Activated T-helper 2 cell treated with anti-CD3 and anti-CD28 coated beads, Interferon-gamma antibody, Interleukin-2, Interleukin-4, amounts not matched to agents 10 μg/mL and 5 μg/mL and 100 μg/mL, durations not matched to agents 14 hours and 24 hours and 36 hours (primary cell): ENCODE results near the gene BAIAP3. TPM values are rescaled to one million over a fixed set of nuclear protein-coding genes. Genes with fewer than 3 reads are reported as not detected.

ENCODE experiments used
- DNase-seq: peaks from one replicate; pipeline ENCODE4 v3.0.0; 2021; ENCODE audit warnings: low spot score
- H3K27ac Mint-ChIP-seq: one replicate; pipeline ENCODE4 v1.8.0; 2021; ENCODE audit warnings: mixed read lengths
- H3K27me3 Mint-ChIP-seq: one replicate; pipeline ENCODE4 v1.8.0; 2021; ENCODE audit warnings: low read depth, mixed read lengths
- H3K36me3 Mint-ChIP-seq: one replicate; pipeline ENCODE4 v1.8.0; 2021; ENCODE audit warnings: low read depth, mixed read lengths
- H3K4me1 Mint-ChIP-seq: one replicate; pipeline ENCODE4 v1.8.0; 2021; ENCODE audit warnings: low read depth, mixed read lengths
- H3K4me3 Mint-ChIP-seq: one replicate; pipeline ENCODE4 v1.8.0; 2021; ENCODE audit warnings: low read depth, mild to moderate bottlenecking, moderate library complexity, mixed read lengths
- H3K9me3 Mint-ChIP-seq: one replicate; pipeline ENCODE4 v1.8.0; 2021; ENCODE audit warnings: mixed read lengths
- intact Hi-C: fragments of 100-400 bp; cut with micrococcal nuclease; formaldehyde crosslinking; loops from one replicate; pipeline ENCODE4 v1.15.1; 2023
- total RNA-seq: library from RNA; stranded (reverse); gene quantifications from 2 replicates; pipeline ENCODE4 v1.2.3, GENCODE V29; 2022

BAIAP3 gene
- total RNA-seq, 1 donor from 2014 or later, result 0.32 TPM

GRCh38 chr16:1351215-1351581, 17.8 kb downstream of the BAIAP3 start:
- H3K27ac Mint-ChIP-seq, result peak overlapping the region; percentile 28
- H3K36me3 Mint-ChIP-seq, result peaks cover 5% of the 10 kb centered on the region
- no peaks in the 10 kb centered on the region for H3K27me3 Mint-ChIP-seq
- intact Hi-C loops, result loop anchor here (1.0 to 5.0 kb wide), 2 partner anchors 8 to 261 kb away; partner anchors contain the start of genes CRAMP1 and IFT140
- peak overlapping the region; percentile 82 for H3K4me3 Mint-ChIP-seq
- H3K4me1 Mint-ChIP-seq, result peaks cover 14% of the 10 kb centered on the region
- no peak for DNase-seq
- H3K9me3 Mint-ChIP-seq, result no peaks in the 10 kb centered on the region

DNA sequence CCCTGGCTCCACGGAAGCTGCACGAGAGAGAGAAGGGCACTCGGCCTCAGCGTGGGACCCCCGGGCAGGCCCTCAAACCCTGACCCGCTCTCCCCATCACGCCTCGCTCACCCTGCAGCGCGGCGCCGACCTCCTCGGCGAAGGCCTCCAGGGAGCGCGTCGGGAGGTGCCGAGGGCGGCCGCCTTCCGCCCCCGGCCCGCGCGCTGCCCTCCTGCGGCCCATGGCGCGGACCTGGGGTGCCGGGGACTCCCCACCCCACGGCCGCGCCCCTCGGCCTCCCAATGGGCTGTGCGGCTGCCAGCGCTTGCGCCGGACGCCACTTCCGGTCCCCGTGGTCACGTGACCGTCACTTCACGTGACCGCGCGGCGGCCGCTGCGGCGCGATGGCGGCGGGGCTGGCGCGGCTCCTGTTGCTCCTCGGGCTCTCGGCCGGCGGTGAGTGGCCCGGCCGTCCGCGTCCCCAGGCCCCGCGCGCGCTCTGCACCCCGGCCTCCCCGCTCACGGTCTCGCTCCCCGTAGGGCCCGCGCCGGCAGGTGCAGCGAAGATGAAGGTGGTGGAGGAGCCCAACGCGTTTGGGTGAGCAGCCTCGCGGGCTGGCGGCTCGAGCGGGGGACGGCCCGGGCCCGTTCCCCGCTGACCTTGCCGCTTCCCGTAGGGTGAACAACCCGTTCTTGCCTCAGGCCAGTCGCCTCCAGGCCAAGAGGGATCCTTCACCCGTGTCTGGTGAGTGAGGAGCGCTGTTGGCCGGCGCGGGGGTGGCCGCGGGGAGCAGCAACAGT, 18.3 kb downstream of the BAIAP3 start, which contains the start of the genes GNPTG and TSR3:
Gene GNPTG (plus strand): TSS at position 350 of the 781 bp plus-strand sequence. CDS start 35 bp downstream, at position 385.
Gene TSR3 (minus strand): TSS at position 297 of the 781 bp plus-strand sequence. CDS start 74 bp downstream, at position 223.
- Mint-ChIP-seq H3K4me3 (peak within 1 kb of the TSS; percentile 86), H3K27ac (peak within 1 kb of the TSS; percentile 72), H3K9me3 (no peaks in the 10 kb centered on the region), H3K36me3 (peaks cover 5% of the 10 kb centered on the region), H3K4me1 (peaks cover 14% of the 10 kb centered on the region), H3K27me3 (no peaks in the 10 kb centered on the region)
- intact Hi-C loops, result loop anchor here (1.0 to 5.0 kb wide), 3 partner anchors 8 to 261 kb away; partner anchors contain the start of genes CRAMP1, IFT140 and UQCC4
- peak; percentile 86 for DNase-seq

DNA sequence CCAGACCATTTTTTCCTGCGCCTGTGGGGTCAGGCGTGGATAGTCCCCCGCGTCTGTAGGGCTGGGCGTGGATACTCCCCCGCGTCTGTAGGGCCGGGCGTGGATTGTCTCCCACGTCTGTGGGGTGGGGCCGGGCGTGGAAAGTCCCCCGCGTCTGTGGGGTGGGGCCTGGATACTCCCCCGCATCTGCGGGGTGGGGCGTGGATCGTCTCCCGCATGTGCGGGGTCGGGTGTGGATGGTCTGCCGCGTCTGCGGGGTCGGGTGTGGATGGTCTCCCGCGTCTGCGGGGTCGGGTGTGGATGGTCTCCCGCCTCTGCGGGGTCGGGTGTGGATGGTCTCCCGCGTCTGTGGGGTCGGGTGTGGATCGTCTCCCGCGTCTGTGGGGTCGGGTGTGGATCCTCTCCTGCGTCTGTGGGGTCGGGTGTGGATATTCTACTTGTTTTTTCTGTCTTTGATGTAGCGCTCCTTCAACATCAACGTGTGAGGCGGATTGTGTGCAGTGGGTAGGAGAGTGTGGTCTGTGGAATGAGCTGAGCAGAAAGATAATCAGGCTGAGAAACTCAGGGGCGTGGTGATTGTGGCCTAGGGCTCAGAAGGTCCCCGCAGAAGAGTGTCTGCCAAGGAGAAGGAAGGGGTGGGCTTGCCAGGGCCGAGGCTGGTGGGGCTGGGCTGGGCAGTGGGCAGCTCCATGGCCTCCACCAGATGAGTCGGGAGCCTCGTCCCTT, 21.5 kb downstream of the BAIAP3 start:
- H3K9me3 Mint-ChIP-seq, result no peaks in the 10 kb centered on the region
- intact Hi-C loops, result loop anchor here (5.0 kb wide), 1 partner anchor 257 kb away; the partner anchor contains the start of genes CRAMP1 and IFT140
- DNase-seq, result no peak
- peaks cover 4% of the 10 kb centered on the region for H3K36me3 Mint-ChIP-seq
- H3K4me1 Mint-ChIP-seq, result peaks cover 14% of the 10 kb centered on the region
- H3K27ac Mint-ChIP-seq, result no peak overlapping the region
- H3K27me3 Mint-ChIP-seq, result no peaks in the 10 kb centered on the region
- no peak overlapping the region for H3K4me3 Mint-ChIP-seq

- no peak for DNase-seq
- Mint-ChIP-seq H3K9me3 (no peaks in the 10 kb centered on the region), H3K4me3 (no peak overlapping the region), H3K36me3 (peaks cover 3% of the 10 kb centered on the region), H3K27ac (no peak overlapping the region), H3K4me1 (peaks cover 11% of the 10 kb centered on the region), H3K27me3 (no peaks in the 10 kb centered on the region)
- intact Hi-C loops, result no loop called here
These were observed 22.1 kb downstream of the BAIAP3 start for GRCh38 chr16:1355591-1355990.

- intact Hi-C loops, result no loop called here
- Mint-ChIP-seq H3K27ac (no peak overlapping the region), H3K9me3 (no peaks in the 10 kb centered on the region), H3K36me3 (peaks cover 8% of the 10 kb centered on the region), H3K4me1 (peaks cover 11% of the 10 kb centered on the region), H3K4me3 (no peak overlapping the region), H3K27me3 (no peaks in the 10 kb centered on the region)
- no peak for DNase-seq
These were observed 22.8 kb downstream of the BAIAP3 start for GRCh38 chr16:1356061-1356900.

DNA sequence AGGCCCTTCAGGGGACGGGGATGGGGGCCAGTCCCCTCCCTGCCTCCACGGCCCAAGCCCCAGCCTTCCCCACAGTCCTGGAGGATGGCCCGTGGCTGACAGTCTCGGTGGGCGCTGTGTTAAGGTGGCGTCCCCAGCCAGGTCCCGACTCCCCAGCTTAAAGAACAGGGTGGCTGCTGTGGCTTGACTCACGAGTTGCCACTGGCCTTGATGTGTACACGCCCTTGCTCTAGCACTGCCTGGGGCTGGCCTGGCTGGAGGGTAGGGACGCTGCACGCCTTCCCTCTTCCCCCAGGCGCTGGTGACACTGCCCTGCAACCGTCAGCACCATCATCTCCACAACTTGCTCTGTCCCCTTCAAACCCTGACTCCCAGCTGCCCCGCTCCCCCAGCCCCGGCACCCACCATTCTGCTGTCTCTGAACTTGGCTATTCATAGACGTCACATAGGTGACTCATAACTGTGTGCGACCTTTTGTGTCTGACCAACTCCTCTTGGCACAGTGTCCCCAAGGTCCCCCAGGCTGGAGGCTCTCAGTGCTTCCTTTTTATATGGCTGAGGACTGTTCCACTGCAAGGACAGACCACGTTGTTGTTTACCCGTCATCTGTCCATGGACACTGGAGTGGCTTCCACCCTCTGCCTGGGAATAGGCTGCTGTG, 24.6 kb downstream of the BAIAP3 start:
- H3K27ac Mint-ChIP-seq, result no peak overlapping the region
- H3K4me3 Mint-ChIP-seq, result no peak overlapping the region
- H3K27me3 Mint-ChIP-seq, result no peaks in the 10 kb centered on the region
- intact Hi-C loops, result loop anchor here (1.0 kb wide), 1 partner anchor 40 kb away; no protein-coding TSS in a partner anchor
- DNase-seq, result no peak
- peaks cover 15% of the 10 kb centered on the region for H3K36me3 Mint-ChIP-seq
- H3K4me1 Mint-ChIP-seq, result peaks cover 7% of the 10 kb centered on the region
- no peaks in the 10 kb centered on the region for H3K9me3 Mint-ChIP-seq

GRCh38 chr16:1361685-1362360, 28.4 kb downstream of the BAIAP3 start:
- Mint-ChIP-seq H3K4me1 (no peaks in the 10 kb centered on the region), H3K27ac (no peak overlapping the region), H3K9me3 (no peaks in the 10 kb centered on the region), H3K36me3 (peaks cover 27% of the 10 kb centered on the region), H3K4me3 (no peak overlapping the region), H3K27me3 (no peaks in the 10 kb centered on the region)
- intact Hi-C loops, result no loop called here
- DNase-seq, result no peak

DNA sequence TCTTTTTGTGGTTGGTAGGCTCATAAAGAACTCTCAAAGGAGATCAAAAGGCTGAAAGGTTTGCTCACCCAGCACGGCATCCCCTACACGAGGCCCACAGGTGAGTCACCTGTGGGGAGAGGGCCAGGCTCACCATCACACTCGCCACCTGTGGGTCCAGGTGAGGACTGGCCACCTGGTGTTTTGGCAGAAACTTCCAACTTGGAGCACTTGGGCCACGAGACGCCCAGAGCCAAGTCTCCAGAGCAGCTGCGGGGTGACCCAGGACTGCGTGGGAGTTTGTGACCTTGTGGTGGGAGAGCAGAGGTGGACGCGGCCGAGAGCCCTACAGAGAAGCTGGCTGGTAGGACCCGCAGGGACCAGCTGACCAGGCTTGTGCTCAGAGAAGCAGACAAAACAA, 29.4 kb downstream of the BAIAP3 start:
- DNase-seq, result no peak
- no peaks in the 10 kb centered on the region for H3K27me3 Mint-ChIP-seq
- H3K27ac Mint-ChIP-seq, result no peak overlapping the region
- no peak overlapping the region for H3K4me3 Mint-ChIP-seq
- no peaks in the 10 kb centered on the region for H3K9me3 Mint-ChIP-seq
- H3K4me1 Mint-ChIP-seq, result no peaks in the 10 kb centered on the region
- intact Hi-C loops, result no loop called here
- peaks cover 27% of the 10 kb centered on the region for H3K36me3 Mint-ChIP-seq

GRCh38 chr16:1363501-1364041, 30.1 kb downstream of the BAIAP3 start:
- H3K27me3 Mint-ChIP-seq, result no peaks in the 10 kb centered on the region
- DNase-seq, result peak; percentile 59
- H3K4me3 Mint-ChIP-seq, result no peak overlapping the region
- intact Hi-C loops, result no loop called here
- H3K4me1 Mint-ChIP-seq, result no peaks in the 10 kb centered on the region
- H3K27ac Mint-ChIP-seq, result no peak overlapping the region
- peaks cover 30% of the 10 kb centered on the region for H3K36me3 Mint-ChIP-seq
- no peaks in the 10 kb centered on the region for H3K9me3 Mint-ChIP-seq

DNA sequence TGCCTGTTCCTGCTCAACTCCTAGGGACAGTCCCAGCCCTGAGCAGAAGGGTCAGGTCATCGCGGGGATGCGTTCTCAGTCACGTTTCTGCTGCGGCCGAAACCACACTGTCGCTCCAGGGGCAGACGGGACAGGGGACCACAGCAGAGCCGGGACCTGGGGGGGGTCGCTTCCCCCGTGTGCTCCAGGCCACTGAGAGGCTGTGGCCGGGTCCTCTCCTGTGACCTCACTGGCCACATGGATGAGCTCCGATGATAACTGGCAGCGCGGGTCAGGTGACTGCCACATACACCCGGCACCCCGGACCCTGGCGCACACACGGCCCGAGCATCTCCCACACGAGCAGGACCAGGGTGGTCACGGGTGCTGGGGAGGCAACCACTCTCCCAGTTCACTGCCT, 31.1 kb downstream of the BAIAP3 start:
- DNase-seq, result no peak
- Mint-ChIP-seq H3K4me1 (no peaks in the 10 kb centered on the region), H3K27ac (no peak overlapping the region), H3K27me3 (no peaks in the 10 kb centered on the region), H3K36me3 (peaks cover 30% of the 10 kb centered on the region), H3K4me3 (no peak overlapping the region), H3K9me3 (no peaks in the 10 kb centered on the region)
- intact Hi-C loops, result no loop called here

- Mint-ChIP-seq H3K4me3 (no peak overlapping the region), H3K27me3 (no peaks in the 10 kb centered on the region), H3K36me3 (peaks cover 22% of the 10 kb centered on the region), H3K9me3 (no peaks in the 10 kb centered on the region), H3K4me1 (no peaks in the 10 kb centered on the region), H3K27ac (no peak overlapping the region)
- intact Hi-C loops, result no loop called here
- DNase-seq, result no peak
These were observed 32.7 kb downstream of the BAIAP3 start for GRCh38 chr16:1366060-1366711.
